Effector memory CD8-positive, alpha-beta T cell (primary cell): ENCODE data around the gene MYH11.
"Not testable (repeated sequence)": the region's sequence is repeated elsewhere in the genome, so short reads cannot be mapped to it uniquely, and the experiment has no call there.

Experiments
- ATAC-seq: fragments of 150-1000 bp; cut with Tn5 transposase; replicated peaks from 2 replicates; pipeline ENCODE4 v1.10.0; 2021; ENCODE audit warnings: mild to moderate bottlenecking, moderate library complexity
- DNase-seq, 3 experiments: peaks; one replicate each; pipeline ENCODE4 v3.0.0; 2021
- H3K27ac Mint-ChIP-seq, 2 donors: one replicate each; pipeline ENCODE4 v1.8.0; 2022; ENCODE audit warnings: mild to moderate bottlenecking in 2 of 2, mixed read lengths in 2 of 2, moderate library complexity in 2 of 2
- H3K27me3 Mint-ChIP-seq, 2 donors: one replicate each; pipeline ENCODE4 v1.8.0; 2022; ENCODE audit warnings: mixed read lengths in 2 of 2
- H3K36me3 Mint-ChIP-seq: one replicate; pipeline ENCODE4 v1.8.0; 2022; ENCODE audit warnings: mild to moderate bottlenecking, moderate library complexity, mixed read lengths; ENCODE audit not compliant: insufficient read depth
- H3K4me1 Mint-ChIP-seq, 2 donors: one replicate each; pipeline ENCODE4 v1.8.0; 2022; ENCODE audit warnings: low read depth in 2 of 2, mixed read lengths in 2 of 2
- H3K4me3 Mint-ChIP-seq, 2 donors: one replicate each; pipeline ENCODE4 v1.8.0; 2022; ENCODE audit warnings: mild to moderate bottlenecking in 2 of 2, mixed read lengths in 2 of 2, moderate library complexity in 2 of 2
- H3K9me3 Mint-ChIP-seq, 2 donors: one replicate each; pipeline ENCODE4 v1.8.0; 2022; ENCODE audit warnings: mixed read lengths in 2 of 2

MYH11 gene

GRCh38 chr16:15707332-15707731 is 149.5 kb downstream of the MYH11 start:
- H3K36me3 Mint-ChIP-seq: peaks cover 34% of the 10 kb centered on the region
- ATAC-seq: no peak
- peaks cover 7 to 15% of the 10 kb centered on the region in 2 donors for H3K4me1 Mint-ChIP-seq
- H3K27me3 Mint-ChIP-seq: no peaks in the 10 kb centered on the region
- no peak overlapping the region for H3K27ac Mint-ChIP-seq
- no peak overlapping the region for H3K4me3 Mint-ChIP-seq
- H3K9me3 Mint-ChIP-seq: no peaks in the 10 kb centered on the region
- DNase-seq: no peak

DNA sequence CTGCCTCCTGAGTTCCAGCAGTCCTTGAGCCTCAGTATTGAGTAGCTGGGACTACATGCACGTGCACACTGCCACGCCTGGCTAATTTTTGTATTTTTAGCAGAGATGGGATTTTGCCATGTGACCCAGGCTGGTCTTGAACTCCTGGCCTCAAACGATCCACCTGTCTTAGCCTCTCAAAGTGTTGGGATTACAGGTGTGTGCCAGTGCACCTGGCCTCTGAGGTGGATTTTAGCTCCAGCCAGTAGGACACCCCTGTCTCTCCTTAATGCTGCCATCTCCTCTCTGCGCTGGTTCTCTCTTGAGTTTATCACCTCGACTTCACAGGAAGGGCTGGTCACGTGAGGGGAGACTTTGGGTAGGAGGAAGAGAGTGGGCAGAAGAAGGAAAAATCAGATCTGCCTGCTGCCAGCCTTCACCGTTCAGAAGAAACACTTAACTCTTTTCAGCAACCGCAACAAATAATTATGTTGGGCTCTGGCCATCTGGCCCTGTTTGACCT is 151.7 kb downstream of the MYH11 start:
- peak overlapping the region in 1 of 2 donors; percentile 75 for H3K27ac Mint-ChIP-seq
- peaks cover 50% of the 10 kb centered on the region for H3K36me3 Mint-ChIP-seq

DNA sequence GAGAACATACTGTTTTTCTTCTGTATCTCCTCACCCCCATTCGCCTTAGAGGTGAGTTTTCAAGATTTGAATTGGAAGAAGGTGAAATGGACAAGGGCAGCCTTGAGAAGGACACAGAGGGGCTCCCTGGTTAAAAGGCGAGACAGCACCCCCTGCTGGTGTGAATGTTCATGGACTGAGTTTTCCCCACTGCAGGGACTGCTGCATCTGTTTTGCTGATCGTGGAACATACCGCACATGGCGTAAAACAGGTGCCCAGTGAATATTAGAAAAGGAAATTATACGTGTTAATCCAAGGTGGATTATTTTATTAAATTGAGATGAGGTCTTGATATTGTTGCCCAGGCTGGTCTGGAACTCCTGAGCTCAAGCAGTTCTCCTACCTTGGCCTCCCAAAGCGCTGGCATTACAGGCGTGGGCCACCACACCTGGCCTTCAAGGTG is 152.3 kb downstream of the MYH11 start:
- ATAC-seq: peak; percentile 72
- Mint-ChIP-seq H3K4me3 (no peak overlapping the region), H3K4me1 (peaks cover 7 to 10% of the 10 kb centered on the region in 2 donors), H3K27me3 (no peaks in the 10 kb centered on the region), H3K27ac (peak overlapping the region; percentile 68 to 75), H3K36me3 (peaks cover 56% of the 10 kb centered on the region), H3K9me3 (no peaks in the 10 kb centered on the region)
- DNase-seq: peak; percentile 70 to 76 (median 72)

More for the DNA sequence above, 151.7 kb downstream of the MYH11 start:
- DNase-seq: no peak
- ATAC-seq: no peak
- Mint-ChIP-seq H3K9me3 (no peaks in the 10 kb centered on the region), H3K4me1 (peaks cover 7 to 10% of the 10 kb centered on the region in 2 donors), H3K4me3 (no peak overlapping the region), H3K27me3 (no peaks in the 10 kb centered on the region)

DNA sequence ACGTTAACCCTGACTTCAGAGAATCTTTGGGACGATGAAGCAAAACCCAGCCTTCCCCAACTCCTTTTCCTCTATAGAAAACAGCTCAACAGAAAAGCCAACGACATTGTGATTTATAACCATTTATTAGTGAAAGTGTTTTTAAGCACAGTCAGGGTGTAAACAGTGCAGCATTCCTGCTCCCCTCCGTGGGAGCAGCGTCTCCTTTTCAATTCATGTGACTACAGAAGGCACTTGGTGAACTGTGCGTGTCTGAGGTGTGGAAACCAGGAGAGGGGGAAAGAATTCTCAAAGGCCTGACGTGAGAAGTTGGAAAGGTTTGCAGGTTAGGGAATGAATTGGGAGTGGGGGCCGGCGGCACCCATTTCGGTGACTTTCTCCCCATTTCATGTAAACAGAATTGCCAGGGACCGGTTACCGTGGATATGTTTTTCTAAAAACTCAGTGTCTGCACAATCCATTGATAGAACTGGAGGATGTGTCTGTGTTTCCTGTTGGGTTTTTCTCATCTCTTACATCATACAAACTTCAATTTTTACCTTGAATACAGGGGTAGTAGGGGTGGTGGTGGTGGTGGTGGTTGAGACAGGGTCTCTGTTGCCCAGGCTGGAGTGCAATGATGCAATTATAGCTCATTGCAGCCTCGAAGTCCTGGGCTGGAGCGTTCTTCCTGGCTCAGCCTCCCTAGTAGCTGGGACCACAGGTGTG is 153.6 kb downstream of the MYH11 start:
- H3K27ac Mint-ChIP-seq: peak overlapping the region in 1 of 2 donors; percentile 68
- H3K27me3 Mint-ChIP-seq: no peaks in the 10 kb centered on the region
- ATAC-seq (no peak), DNase-seq (no peak)
- no peaks in the 10 kb centered on the region for H3K9me3 Mint-ChIP-seq
- peaks cover 67% of the 10 kb centered on the region for H3K36me3 Mint-ChIP-seq
- H3K4me1 Mint-ChIP-seq: peaks cover 7 to 10% of the 10 kb centered on the region in 2 donors
- H3K4me3 Mint-ChIP-seq: no peak overlapping the region

GRCh38 chr16:15701975-15702970 is 154.6 kb downstream of the MYH11 start:
- H3K4me1 Mint-ChIP-seq: peaks cover 7 to 10% of the 10 kb centered on the region in 2 donors
- no peak for ATAC-seq
- no peaks in the 10 kb centered on the region for H3K9me3 Mint-ChIP-seq
- H3K27me3 Mint-ChIP-seq: no peaks in the 10 kb centered on the region
- DNase-seq: no peak
- H3K27ac Mint-ChIP-seq: peak overlapping the region in 1 of 2 donors; percentile 68
- no peak overlapping the region for H3K4me3 Mint-ChIP-seq
- peaks cover 67% of the 10 kb centered on the region for H3K36me3 Mint-ChIP-seq

GRCh38 chr16:15701367-15701766 is 155.5 kb downstream of the MYH11 start:
- ATAC-seq (no peak), DNase-seq (no peak)
- H3K4me1 Mint-ChIP-seq: peaks cover 7 to 10% of the 10 kb centered on the region in 2 donors
- no peak overlapping the region for H3K27ac Mint-ChIP-seq
- no peaks in the 10 kb centered on the region for H3K9me3 Mint-ChIP-seq
- no peaks in the 10 kb centered on the region for H3K27me3 Mint-ChIP-seq
- H3K36me3 Mint-ChIP-seq: peaks cover 72% of the 10 kb centered on the region
- no peak overlapping the region for H3K4me3 Mint-ChIP-seq

DNA sequence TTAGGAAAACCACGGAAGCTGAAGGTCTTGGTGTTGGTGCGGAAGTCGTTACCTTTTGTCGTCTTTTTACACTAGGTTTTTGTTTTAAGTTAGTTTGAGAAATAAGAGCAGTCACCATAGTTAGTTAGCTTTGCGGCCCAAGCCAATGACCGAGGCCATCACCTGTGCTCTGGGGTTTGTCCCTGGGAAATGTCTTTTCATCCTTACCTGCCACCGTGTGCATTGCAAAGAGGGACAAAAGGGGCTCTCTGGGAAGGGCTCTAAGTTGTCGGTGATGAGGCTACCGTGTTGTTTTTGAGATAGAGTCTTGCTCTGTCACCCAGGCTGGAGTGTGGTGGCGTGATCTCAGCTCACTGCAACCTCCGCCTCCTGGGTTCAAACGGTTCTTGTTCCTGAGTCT is 157.0 kb downstream of the MYH11 start:
- no peaks in the 10 kb centered on the region for H3K27me3 Mint-ChIP-seq
- no peaks in the 10 kb centered on the region for H3K9me3 Mint-ChIP-seq
- no peak overlapping the region for H3K4me3 Mint-ChIP-seq
- DNase-seq (no peak), ATAC-seq (no peak)
- H3K36me3 Mint-ChIP-seq: peaks cover 78% of the 10 kb centered on the region
- H3K4me1 Mint-ChIP-seq: peaks cover 7 to 10% of the 10 kb centered on the region in 2 donors
- no peak overlapping the region for H3K27ac Mint-ChIP-seq

- H3K27me3 Mint-ChIP-seq: no peaks in the 10 kb centered on the region
- no peaks in the 10 kb centered on the region for H3K4me1 Mint-ChIP-seq
- H3K4me3 Mint-ChIP-seq: no peak overlapping the region
- no peak for DNase-seq
- no peaks in the 10 kb centered on the region for H3K9me3 Mint-ChIP-seq
- H3K27ac Mint-ChIP-seq: peak overlapping the region in 1 of 2 donors; percentile 63
- no peak for ATAC-seq
- peaks cover 96% of the 10 kb centered on the region for H3K36me3 Mint-ChIP-seq
Measured at GRCh38 chr16:15694499-15694898, 162.3 kb downstream of the MYH11 start.

DNA sequence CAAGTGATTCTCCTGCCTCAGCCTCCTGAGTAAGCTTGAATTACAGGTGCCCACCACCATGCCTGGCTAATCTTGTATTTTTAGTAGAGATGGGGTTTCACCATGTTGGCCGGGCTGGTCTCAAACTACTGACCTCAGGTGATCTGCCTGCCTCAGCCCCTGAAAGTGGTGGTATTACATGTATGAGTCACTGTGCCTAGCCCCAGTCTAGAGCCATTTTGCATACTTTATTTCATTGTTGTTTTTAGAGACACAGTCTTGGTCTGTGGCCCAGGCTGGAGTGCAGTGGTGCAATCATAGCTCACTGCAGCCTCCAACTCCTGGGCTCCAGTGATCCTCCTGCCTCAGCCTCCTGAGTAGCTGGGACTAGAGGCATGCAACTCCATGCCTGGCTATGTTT is 164.3 kb downstream of the MYH11 start:
- peaks cover 99% of the 10 kb centered on the region for H3K36me3 Mint-ChIP-seq
- DNase-seq, H3K27me3 Mint-ChIP-seq, H3K4me3 Mint-ChIP-seq, H3K4me1 Mint-ChIP-seq, ATAC-seq, H3K9me3 Mint-ChIP-seq: not testable (repeated sequence)
- peak overlapping the region in 1 of 2 donors; percentile 32 for H3K27ac Mint-ChIP-seq

GRCh38 chr16:15691046-15691445 is 165.8 kb downstream of the MYH11 start:
- Mint-ChIP-seq H3K4me3 (no peak overlapping the region), H3K27me3 (no peaks in the 10 kb centered on the region), H3K27ac (peak overlapping the region; percentile 74), H3K4me1 (peaks cover 0 to 3% of the 10 kb centered on the region in 2 donors), H3K36me3 (peaks cover 97% of the 10 kb centered on the region), H3K9me3 (no peaks in the 10 kb centered on the region)
- ATAC-seq (no peak), DNase-seq (no peak)

- no peak overlapping the region for H3K4me3 Mint-ChIP-seq
- H3K9me3 Mint-ChIP-seq: no peaks in the 10 kb centered on the region
- H3K36me3 Mint-ChIP-seq: peaks cover 92% of the 10 kb centered on the region
- peak overlapping the region in 1 of 2 donors; percentile 74 for H3K27ac Mint-ChIP-seq
- ATAC-seq: no peak
- H3K27me3 Mint-ChIP-seq: no peaks in the 10 kb centered on the region
- H3K4me1 Mint-ChIP-seq: peaks cover 0 to 3% of the 10 kb centered on the region in 2 donors
- no peak for DNase-seq
Measured at GRCh38 chr16:15690296-15690695, 166.5 kb downstream of the MYH11 start.

GRCh38 chr16:15689290-15689689 is 167.5 kb downstream of the MYH11 start:
- Mint-ChIP-seq H3K27me3 (no peaks in the 10 kb centered on the region), H3K36me3 (peaks cover 92% of the 10 kb centered on the region), H3K9me3 (no peaks in the 10 kb centered on the region), H3K4me1 (peaks cover 0 to 6% of the 10 kb centered on the region in 2 donors), H3K4me3 (no peak overlapping the region), H3K27ac (no peak overlapping the region)
- no peak for ATAC-seq
- DNase-seq: no peak

- DNase-seq (no peak), ATAC-seq (no peak)
- no peaks in the 10 kb centered on the region for H3K9me3 Mint-ChIP-seq
- H3K4me1 Mint-ChIP-seq: peaks cover 2 to 6% of the 10 kb centered on the region in 2 donors
- H3K27ac Mint-ChIP-seq: peak overlapping the region in 1 of 2 donors; percentile 31
- H3K36me3 Mint-ChIP-seq: peaks cover 90% of the 10 kb centered on the region
- no peak overlapping the region for H3K4me3 Mint-ChIP-seq
- H3K27me3 Mint-ChIP-seq: no peaks in the 10 kb centered on the region
Measured at GRCh38 chr16:15686287-15686686, 170.5 kb downstream of the MYH11 start.
